ENCODE measurements around the gene PUS1. TPM values are rescaled to one million over a fixed set of nuclear protein-coding genes. Genes with fewer than 3 reads are reported as not detected.

The PUS1 gene
- total and polyA plus RNA-seq, 9 of the 15 experiments (the other 6 are each of a cell fraction or from before 2014, with no cell fraction given): 1.9 to 90.8 (median 30.0) TPM

GRCh38 chr12:131986910-131987309 is 57.8 kb downstream of the PUS1 start (continued):
- no peak for TF ChIP-seq NFATC3 (IDR thresholded peaks at IDR 0.05)
- TF ChIP-seq PHF8 (IDR thresholded peaks at IDR 0.05; ENCODE audit: borderline replicate concordance, low read length): no peak
- TF ChIP-seq ZFX (CRISPR knock-in tag; IDR thresholded peaks at IDR 0.05): no peak
- no peak for TF ChIP-seq MYC (IDR thresholded peaks at IDR 0.05; ENCODE audit: low read depth, low read length)
- no peak for TF ChIP-seq MYC (CRISPR knock-in tag; IDR thresholded peaks at IDR 0.05; ENCODE audit: borderline replicate concordance, low read depth)
- no peak for TF ChIP-seq KAT7 (CRISPR knock-in tag; IDR thresholded peaks at IDR 0.05; ENCODE audit: borderline replicate concordance)
- TF ChIP-seq MTA1 (IDR thresholded peaks at IDR 0.05; ENCODE audit: borderline replicate concordance): no peak
- TF ChIP-seq GTF2B (IDR thresholded peaks at IDR 0.05; ENCODE audit: extremely low read depth, insufficient read length): no peak
- no peak for TF ChIP-seq ADNP (tag; IDR thresholded peaks at IDR 0.05)
- no peak for TF ChIP-seq KLF1 (tag; IDR thresholded peaks at IDR 0.05)
- no peak for TF ChIP-seq FOXP1 (CRISPR knock-in tag; IDR thresholded peaks at IDR 0.05)
- no peak for TF ChIP-seq PYGO2 (tag; IDR thresholded peaks at IDR 0.05)
- no peak for TF ChIP-seq ZNF518B (CRISPR knock-in tag; IDR thresholded peaks at IDR 0.05)
- TF ChIP-seq ZNF239 (CRISPR knock-in tag; IDR thresholded peaks at IDR 0.05): no peak
- no peak for TF ChIP-seq HNRNPH1 (optimal IDR thresholded peaks at IDR 0.05; ENCODE audit: low read depth, low read length)
- no peak for TF ChIP-seq CHD2 (IDR thresholded peaks at IDR 0.05; ENCODE audit: low read depth, low read length)
- TF ChIP-seq RAD51 (IDR thresholded peaks at IDR 0.05; ENCODE audit: borderline replicate concordance, low read depth): peak; percentile 73; the same call in 1 of the 2 replicates
- TF ChIP-seq POLR3A (IDR thresholded peaks at IDR 0.05; ENCODE audit: borderline replicate concordance, extremely low read depth, insufficient read depth, insufficient read length): no peak
- TF ChIP-seq, protein P1, sequence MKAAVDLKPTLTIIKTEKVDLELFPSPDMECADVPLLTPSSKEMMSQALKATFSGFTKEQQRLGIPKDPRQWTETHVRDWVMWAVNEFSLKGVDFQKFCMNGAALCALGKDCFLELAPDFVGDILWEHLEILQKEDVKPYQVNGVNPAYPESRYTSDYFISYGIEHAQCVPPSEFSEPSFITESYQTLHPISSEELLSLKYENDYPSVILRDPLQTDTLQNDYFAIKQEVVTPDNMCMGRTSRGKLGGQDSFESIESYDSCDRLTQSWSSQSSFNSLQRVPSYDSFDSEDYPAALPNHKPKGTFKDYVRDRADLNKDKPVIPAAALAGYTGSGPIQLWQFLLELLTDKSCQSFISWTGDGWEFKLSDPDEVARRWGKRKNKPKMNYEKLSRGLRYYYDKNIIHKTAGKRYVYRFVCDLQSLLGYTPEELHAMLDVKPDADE (conservative IDR thresholded peaks at IDR 0.05; ENCODE audit: control insufficient read depth, low read depth, low read length): no peak
- TF ChIP-seq ZNF75A (CRISPR knock-in tag; IDR thresholded peaks at IDR 0.05): no peak
- TF ChIP-seq ASH1L (IDR thresholded peaks at IDR 0.05; ENCODE audit: borderline replicate concordance, low read depth, partially characterized antibody): no peak
- peak; percentile 55 for TF ChIP-seq CBFA2T2 (conservative IDR thresholded peaks at IDR 0.05)
- TF ChIP-seq WHSC1 (IDR thresholded peaks at IDR 0.05; ENCODE audit: low read length): no peak
- TF ChIP-seq TAF15 (IDR thresholded peaks at IDR 0.05; ENCODE audit: low read depth, low read length): no peak
